HG03342 (cell line): Measurements from ENCODE around the gene ADORA1.

Experiments
- ATAC-seq: cut with Tn5 transposase; IDR thresholded peaks from one replicate; pipeline ENCODE4 v1.9.1; 2021; ENCODE audit warnings: mild to moderate bottlenecking, moderate library complexity; ENCODE audit not compliant: unreplicated experiment

The ADORA1 gene

DNA sequence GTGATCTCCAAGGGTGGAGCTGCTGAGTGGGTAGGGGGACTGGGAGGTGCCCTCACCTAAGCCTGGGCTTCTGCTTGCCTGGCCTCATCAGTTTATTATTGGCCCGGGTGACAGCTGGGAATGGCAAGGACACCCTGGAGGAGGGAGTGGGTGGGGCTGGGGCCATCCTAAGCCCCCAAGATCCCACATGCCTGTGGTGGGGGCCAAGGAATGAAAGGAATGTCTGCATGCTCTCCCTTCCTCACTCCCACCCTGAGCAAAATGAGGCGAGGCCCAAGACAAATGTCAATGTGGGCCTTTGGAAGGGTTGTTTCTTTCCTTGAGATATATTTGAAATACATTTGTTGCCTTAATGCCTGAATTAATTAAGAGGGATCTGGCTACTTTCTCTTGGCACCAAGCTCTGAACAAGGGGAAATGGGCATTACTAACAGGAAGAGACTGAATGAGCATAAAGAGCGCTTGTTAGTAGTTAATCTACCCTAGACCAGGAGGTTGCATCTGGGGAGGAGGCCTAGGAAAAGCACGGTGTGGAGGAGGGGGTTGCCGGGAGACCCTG lies 78.7 kb downstream of the ADORA1 start:
- ATAC-seq, result no peak

DNA sequence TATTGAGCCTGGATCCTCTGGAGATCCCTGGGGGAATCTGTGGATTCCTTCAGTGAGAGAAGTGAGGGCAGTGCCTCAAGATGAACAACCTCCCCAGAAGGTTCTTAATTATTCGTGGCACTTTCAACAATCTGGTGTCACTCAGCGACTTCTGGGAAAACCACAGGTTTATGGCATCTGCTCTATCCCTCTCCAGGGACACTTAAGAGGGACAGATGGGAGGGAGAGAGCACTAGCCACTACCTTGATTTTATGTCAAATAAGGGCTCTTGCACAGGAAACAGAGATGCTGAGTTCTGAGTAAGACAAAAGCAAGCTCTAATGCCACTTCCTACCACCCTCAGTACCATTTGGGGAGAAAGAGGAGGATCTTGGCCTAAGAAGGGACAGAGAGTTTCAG lies 80.2 kb downstream of the ADORA1 start:
- ATAC-seq, result no peak

DNA sequence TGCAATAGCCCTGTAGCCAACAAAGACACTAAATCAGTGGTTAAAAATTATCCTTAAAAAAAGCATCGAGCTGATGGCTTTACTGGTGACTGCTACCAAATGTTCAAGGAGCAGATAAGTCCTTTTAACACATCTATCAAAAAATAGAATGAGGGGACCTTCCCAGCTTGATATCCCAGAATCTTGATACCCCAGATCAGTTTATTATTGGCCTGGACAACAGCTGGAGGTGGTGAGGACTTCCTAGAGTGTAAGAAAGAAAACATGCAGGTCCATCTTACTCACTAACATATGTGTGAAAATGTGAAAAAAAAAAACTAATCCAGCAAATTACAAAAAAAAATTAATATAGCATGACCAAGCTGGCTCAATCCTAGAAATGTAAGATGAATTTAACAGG lies 80.7 kb downstream of the ADORA1 start:
- no peak for ATAC-seq

DNA sequence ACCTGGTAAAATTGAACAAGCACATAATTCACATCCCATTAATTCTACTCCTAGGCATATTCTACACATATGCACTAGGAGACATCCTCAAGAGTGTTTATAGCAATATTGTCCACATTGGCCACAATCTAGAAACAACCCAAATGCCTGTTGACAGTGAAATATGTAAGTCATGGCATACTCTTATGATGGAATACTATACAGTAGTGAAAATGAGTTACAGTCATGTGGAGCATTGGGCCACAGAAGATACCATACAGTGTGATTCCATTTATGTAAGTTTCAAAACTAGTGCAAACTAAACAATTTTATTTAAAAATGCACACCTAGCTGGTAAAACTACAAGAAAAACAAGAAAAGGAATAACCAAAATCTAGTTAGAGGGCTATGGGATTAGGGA lies 82.8 kb downstream of the ADORA1 start:
- no peak for ATAC-seq

DNA sequence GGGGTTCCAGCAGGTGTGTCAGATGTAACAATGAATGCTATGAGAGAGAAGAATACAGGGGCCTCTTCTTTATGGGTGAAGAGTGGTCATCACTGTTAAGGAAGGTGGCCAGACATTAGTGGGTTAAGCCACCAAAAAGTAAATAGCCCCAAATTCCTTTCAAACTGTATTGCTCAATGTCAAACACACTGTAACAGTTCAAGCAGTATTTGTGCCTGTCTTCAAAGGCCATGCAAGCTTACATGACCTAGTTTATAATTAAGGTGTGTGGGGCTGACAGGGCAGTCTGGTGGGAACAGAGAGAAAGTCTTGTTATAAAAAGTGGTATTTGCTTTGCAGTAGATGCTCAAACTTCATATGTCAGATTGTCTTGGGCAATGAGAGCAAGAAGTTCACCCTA lies 83.5 kb downstream of the ADORA1 start:
- no peak for ATAC-seq

DNA sequence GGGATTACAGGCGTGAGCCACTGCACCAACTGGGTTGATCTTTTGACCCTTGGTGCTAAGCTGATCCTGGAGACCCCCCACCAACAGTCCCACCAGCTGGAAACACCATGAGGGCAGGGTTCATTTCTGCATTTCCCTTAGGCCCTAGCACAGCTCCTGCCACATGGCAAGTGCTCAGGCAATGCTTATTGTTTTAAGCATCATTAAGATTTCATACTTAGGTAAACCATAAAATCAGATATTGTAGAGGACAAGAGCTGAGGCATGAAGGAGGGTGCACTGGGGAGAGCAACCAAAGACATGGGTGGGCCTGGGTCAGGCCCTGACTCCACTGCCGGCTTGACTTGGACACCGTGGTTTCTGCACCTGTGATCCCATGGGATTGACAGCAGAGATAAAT lies 84.3 kb downstream of the ADORA1 start:
- no peak for ATAC-seq

DNA sequence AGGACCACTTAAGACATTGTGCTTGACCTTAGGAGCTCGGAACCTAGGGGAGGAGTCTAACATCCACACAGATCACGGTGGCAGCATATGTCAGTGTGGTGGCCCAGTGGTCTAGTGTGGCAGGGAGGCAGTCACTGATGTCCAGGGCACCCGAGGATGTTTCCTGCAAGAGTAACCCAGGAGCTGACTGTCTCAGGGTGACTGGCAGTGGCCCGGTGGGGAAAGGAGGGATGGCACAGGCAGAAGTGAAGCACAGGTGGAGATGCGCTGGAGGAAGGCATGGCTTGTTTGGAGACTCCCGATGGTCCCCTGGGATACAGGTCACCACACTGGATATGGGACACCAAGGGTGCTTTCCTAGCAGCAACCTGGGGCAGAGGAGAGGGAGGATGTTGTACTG lies 85.6 kb downstream of the ADORA1 start:
- no peak for ATAC-seq

DNA sequence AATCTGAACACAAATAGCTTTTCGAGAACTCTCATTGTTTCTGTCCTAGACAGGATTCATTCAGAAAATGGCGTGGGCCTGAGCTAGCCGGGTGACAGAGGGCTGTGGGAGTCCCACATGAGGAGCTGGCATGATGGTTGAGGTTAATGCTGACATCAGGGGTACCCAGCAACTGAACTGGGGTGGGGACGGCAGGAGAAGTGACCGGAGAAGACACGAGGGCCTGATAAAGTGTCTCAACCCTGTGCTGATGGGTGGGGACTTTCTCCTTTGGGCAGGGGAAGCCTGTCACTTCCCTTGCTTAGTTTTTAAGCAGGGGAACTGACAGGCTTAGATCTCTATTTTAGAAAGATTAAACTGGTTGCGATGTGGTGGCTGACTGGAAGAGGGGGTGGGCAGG lies 87.3 kb downstream of the ADORA1 start:
- ATAC-seq, result no peak

DNA sequence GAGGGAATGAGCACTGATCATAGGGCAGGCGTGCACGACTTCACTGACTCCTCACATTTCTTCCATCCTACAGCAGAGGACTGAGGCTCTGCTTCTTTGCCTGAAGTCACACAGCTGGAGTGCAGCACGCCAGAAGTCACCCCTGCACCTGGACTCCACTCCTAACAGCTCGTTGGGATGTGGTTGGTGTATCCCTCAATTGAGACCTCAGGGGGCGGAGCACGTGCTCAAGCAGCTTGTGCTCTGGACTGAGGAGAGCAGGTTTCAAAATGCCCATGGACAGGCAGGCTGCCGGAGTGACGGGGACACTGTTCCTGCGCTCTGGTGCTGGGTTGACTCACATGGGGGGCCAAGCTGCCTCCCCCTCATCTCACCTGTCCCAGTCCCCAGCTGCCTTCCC lies 88.0 kb downstream of the ADORA1 start:
- no peak for ATAC-seq

DNA sequence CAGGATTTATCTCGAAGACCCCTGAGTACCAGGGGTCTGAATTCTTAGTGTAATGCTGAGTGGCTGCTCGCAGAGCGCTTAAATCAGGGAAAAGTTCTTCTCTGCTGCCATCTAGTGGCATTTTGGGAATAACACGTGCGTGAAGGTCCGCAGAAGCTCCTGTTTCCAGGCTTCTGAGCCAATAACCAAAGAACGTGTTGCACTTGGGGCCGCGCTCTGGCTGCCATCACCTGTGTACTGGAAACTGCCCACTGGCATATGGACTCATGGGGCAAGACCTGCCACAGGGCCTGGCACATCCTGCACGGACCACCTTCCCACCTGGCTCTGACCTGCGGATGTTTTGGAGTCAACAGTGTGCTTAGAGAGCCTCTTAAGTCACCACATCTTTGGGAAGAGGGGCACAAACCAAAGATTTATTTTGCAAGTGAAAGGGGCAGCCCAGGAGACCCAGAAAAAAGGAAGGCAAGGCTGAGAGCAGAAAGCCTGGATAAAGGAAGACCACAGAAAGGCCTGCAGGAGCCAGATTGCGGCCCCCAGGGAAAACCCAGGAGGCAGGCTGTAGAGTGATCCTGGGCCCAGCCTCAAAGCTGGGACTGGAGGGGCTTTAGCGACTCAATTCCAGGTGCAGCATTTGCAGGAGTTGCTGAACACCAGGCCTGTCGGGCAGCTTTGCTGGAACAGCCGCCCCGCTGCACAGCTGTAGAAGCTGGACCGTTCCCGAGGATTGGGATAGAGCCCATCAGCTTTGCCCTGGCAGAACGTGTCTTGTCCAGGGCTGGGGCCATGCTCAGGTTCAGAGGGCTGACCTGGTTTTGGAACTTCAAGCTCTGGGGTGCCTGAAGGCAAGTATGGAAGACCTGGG lies 89.0 kb downstream of the ADORA1 start:
- no peak for ATAC-seq
